HFF-Myc (cell line): ENCODE results near the gene PANK4.
A peak's percentile ranks its signal among the peaks of the same experiment; 100 is the strongest.

ENCODE experiments used
- DNase-seq: peaks from one replicate; pipeline ENCODE4 v3.0.0-alpha.2; 2011; ENCODE audit warnings: low read depth; ENCODE audit errors: extremely low read depth
- H3K4me3 ChIP-seq: replicated peaks from 2 replicates; pipeline ENCODE4 v1.5.1; 2011; ENCODE audit warnings: low read depth, mild to moderate bottlenecking, control low read depth, low read length
- TF ChIP-seq, protein P1 (sequence below): IDR thresholded peaks from 2 replicates; pipeline ENCODE4 v1.5.1; 2012; ENCODE audit warnings: mild to moderate bottlenecking, low read depth, low read length, control low read depth; ENCODE audit errors: missing control alignments

Gene PANK4

GRCh38 chr1:2546515-2547209 lies 20.3 kb upstream of the PANK4 start:
- H3K4me3 ChIP-seq = peak overlapping the region; percentile 49
- TF ChIP-seq, protein P1, sequence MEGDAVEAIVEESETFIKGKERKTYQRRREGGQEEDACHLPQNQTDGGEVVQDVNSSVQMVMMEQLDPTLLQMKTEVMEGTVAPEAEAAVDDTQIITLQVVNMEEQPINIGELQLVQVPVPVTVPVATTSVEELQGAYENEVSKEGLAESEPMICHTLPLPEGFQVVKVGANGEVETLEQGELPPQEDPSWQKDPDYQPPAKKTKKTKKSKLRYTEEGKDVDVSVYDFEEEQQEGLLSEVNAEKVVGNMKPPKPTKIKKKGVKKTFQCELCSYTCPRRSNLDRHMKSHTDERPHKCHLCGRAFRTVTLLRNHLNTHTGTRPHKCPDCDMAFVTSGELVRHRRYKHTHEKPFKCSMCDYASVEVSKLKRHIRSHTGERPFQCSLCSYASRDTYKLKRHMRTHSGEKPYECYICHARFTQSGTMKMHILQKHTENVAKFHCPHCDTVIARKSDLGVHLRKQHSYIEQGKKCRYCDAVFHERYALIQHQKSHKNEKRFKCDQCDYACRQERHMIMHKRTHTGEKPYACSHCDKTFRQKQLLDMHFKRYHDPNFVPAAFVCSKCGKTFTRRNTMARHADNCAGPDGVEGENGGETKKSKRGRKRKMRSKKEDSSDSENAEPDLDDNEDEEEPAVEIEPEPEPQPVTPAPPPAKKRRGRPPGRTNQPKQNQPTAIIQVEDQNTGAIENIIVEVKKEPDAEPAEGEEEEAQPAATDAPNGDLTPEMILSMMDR = no peak
- DNase-seq = no peak

- no peak for DNase-seq
- H3K4me3 ChIP-seq = peak overlapping the region; percentile 49
- TF ChIP-seq, protein P1 = no peak
Measured at GRCh38 chr1:2545754-2546514, 19.5 kb upstream of the PANK4 start.

- TF ChIP-seq, protein P1 = no peak
- no peak for DNase-seq
- H3K4me3 ChIP-seq = no peak overlapping the region
Measured at GRCh38 chr1:2544875-2545640, 18.7 kb upstream of the PANK4 start.

DNA sequence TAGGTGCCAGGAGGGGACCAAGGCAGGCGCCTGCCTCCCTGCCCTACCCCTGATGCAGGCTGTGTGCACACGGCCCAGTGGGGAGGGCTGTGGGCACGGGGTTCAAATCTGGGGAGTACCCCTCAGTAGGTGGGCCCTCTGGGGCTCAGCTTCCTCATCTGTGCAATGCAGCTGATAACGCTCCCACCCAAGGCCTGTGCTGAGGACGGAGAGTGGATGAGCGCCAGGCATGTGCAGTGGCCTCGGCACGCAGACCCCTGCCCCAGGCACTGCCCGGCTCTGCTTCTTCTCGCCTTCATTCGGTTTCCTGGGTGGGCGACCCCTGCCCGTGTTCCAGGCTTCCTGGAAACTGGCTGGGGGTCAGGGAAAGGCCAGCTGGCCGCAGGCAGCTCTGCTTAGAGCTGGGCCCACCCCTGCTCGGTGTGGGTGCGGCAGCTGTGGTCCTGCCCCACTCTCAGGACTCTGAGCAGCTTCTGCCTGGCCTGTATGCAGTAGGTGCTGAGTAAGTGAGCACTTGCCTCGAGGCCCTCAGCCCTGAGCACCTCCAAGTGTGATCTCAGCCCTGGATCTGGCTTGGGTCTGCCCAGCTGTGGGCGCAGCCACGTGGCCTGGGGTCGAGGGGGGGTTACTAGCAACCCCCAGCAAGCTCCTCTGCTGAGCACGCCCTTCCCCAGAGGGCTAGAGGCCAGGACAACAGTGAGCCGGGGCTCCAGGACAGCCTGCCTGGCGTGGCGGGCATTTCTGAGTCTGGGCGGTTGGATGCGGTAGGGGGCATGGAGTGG lies 17.9 kb upstream of the PANK4 start:
- TF ChIP-seq, protein P1 = no peak
- no peak for DNase-seq
- H3K4me3 ChIP-seq = no peak overlapping the region

DNA sequence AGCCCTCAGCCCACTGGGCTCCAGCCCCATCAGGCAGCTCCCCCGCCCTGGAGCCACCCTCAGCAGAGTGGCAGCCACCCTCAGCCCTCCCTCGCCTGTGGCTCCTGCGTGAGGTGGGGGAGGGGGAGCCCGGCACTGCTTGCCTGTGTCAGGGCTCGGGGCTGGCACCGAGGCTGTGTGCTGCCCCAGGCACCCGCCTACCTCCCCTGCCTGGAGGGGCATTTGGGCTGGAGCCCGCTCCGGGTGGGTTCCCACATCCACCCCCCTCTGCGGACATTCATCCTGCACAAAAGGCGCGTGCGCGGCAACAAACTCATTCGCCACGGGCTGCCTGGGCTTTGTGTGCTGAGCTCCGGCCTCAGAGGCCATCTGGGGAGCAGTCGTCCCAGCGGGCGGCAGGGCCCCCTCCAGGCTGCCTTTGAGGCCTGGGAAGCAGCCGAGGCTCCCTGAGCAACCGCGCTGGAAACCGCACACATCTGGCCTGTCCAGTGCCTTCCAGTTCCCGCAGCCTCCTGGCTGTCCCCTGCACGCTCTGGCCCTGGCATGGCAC lies 17.2 kb upstream of the PANK4 start:
- no peak for DNase-seq
- TF ChIP-seq, protein P1 = no peak
- H3K4me3 ChIP-seq = no peak overlapping the region
